ENCODE measurements around the gene VIL1. TPM values are rescaled to one million over a fixed set of nuclear protein-coding genes. Genes with fewer than 3 reads are reported as not detected.

The VIL1 gene
- total and polyA plus RNA-seq, 9 of the 15 experiments (the other 6 are each of a cell fraction or from before 2014, with no cell fraction given) = 0.51 to 2.7 (median 1.2) TPM

- H3K36me3 ChIP-seq (ENCODE audit: control insufficient read depth, insufficient read depth, low read length) = no peaks in the 10 kb centered on the region
- no peaks in the 10 kb centered on the region for H4K20me1 ChIP-seq (replicated peaks; ENCODE audit: control insufficient read depth, insufficient read depth, low read length)
- ATAC-seq (peak; percentile 40; the same call in 2 of the 3 replicates), DNase-seq (ENCODE audit: extremely low read depth in 1 of 4, low spot score in 3 of 4) (no peak), FAIRE-seq (no peak)
- no peaks in the 10 kb centered on the region for H3K27me3 ChIP-seq (ENCODE audit: control insufficient read depth in 2 of 2, insufficient read depth in 2 of 2, low read length in 2 of 2)
- H3K4me1 ChIP-seq (replicated peaks in 1 of 2; ENCODE audit: control insufficient read depth in 2 of 2, insufficient read depth in 2 of 2, low read length in 2 of 2) = peaks cover 0 to 2% of the 10 kb centered on the region in 2 experiments; a peak in 1 of 5 replicates
- in situ Hi-C loops (cut with MboI) = no loop called here
- 33% methylated on average over 4 of the region's 5 CpGs for WGBS (ENCODE audit: insufficient coverage, low coverage, missing lambda C conversion rate)
- no peak overlapping the region for H2AFZ ChIP-seq (ENCODE audit: low read depth, low read length)
- H3K27ac ChIP-seq (ENCODE audit: extremely low read depth, low read depth, low read length) = no peak overlapping the region
- H3K9ac ChIP-seq (ENCODE audit: insufficient read depth in 1 of 2, low read depth in 2 of 2, low read length in 2 of 2) = no peak overlapping the region
- no peaks in the 10 kb centered on the region for H3K9me3 ChIP-seq (replicated peaks; ENCODE audit: control insufficient read depth, insufficient read depth, low read depth, low read length)
- ChIA-PET POLR2A (no interaction called here), CTCF (ENCODE audit: low intra/inter-chr PET ratio) (no interaction called here)
- no peak overlapping the region for H3K4me3 ChIP-seq
- TF ChIP-seq PCBP2 (IDR thresholded peaks at IDR 0.05; ENCODE audit: low read depth, low read length, poor library complexity, severe bottlenecking) = no peak
- TF ChIP-seq ILF3 (IDR thresholded peaks at IDR 0.05; ENCODE audit: borderline replicate concordance) = no peak
- peak; percentile 23; the same call in 1 of the 2 replicates for TF ChIP-seq CTBP1 (IDR thresholded peaks at IDR 0.05; ENCODE audit: borderline replicate concordance)
- TF ChIP-seq PKNOX1 (IDR thresholded peaks at IDR 0.05) = peak; percentile 58
- BruUV-seq (replicated peaks) = no TSS peak
- no peak overlapping the region for H3K4me2 ChIP-seq (ENCODE audit: insufficient read depth, low read length)
- H3K9me1 ChIP-seq (ENCODE audit: control insufficient read depth, insufficient read depth, low read length) = no peaks in the 10 kb centered on the region
- no peaks in the 10 kb centered on the region for H3K79me2 ChIP-seq (ENCODE audit: control insufficient read depth, insufficient read depth, low read length)
- intact Hi-C loops (cut with micrococcal nuclease) = no loop called here
These were observed 40.9 kb upstream of the VIL1 start for GRCh38 chr2:218378053-218378452.

DNA sequence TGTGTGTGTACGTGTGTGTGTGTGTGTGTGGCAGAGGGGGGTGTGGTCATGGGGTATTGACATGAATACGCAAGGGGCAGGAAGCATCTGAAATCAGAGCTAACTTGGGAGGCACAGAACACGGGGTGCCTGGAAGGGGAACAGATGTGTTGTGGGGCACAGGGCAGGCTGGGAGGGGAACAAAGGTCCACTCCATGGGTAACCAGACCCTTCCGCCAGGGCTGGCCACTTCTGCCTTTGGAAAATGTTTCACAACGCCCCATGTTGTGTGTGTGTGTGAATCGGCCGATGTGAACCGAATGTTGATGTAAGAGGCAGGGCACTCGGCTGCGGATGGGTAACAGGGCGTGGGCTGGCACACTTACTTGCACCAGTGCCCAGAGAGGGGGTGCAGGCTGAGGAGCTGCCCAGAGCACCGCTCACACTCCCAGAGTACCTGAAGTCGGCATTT lies 37.0 kb upstream of the VIL1 start, which contains the start of gene SLC11A1:
TSS of gene SLC11A1 (plus strand) at position 358 of the 451 bp plus-strand sequence. CDS start 96 bp downstream, outside the sequence.
- Histone ChIP-seq H3K9me1 (ENCODE audit: control insufficient read depth, insufficient read depth, low read length) (no peaks in the 10 kb centered on the region), H3K9me3 (replicated peaks; ENCODE audit: control insufficient read depth, insufficient read depth, low read depth, low read length) (no peaks in the 10 kb centered on the region), H4K20me1 (replicated peaks; ENCODE audit: control insufficient read depth, insufficient read depth, low read length) (no peaks in the 10 kb centered on the region), H3K9ac (ENCODE audit: insufficient read depth in 1 of 2, low read depth in 2 of 2, low read length in 2 of 2) (peak within 1 kb of the TSS in 1 of 2 experiments; percentile 45; a peak in 2 of 4 replicates), H3K36me3 (ENCODE audit: control insufficient read depth, insufficient read depth, low read length) (no peaks in the 10 kb centered on the region), H3K4me3 (no peak within 1 kb of the TSS), H3K79me2 (ENCODE audit: control insufficient read depth, insufficient read depth, low read length) (no peaks in the 10 kb centered on the region), H3K27ac (ENCODE audit: extremely low read depth, low read depth, low read length) (no peak within 1 kb of the TSS), H2AFZ (ENCODE audit: low read depth, low read length) (no peak within 1 kb of the TSS), H3K4me1 (replicated peaks in 1 of 2; ENCODE audit: control insufficient read depth in 2 of 2, insufficient read depth in 2 of 2, low read length in 2 of 2) (peaks cover 3 to 5% of the 10 kb centered on the region in 2 experiments; a peak in 2 of 5 replicates), H3K27me3 (ENCODE audit: control insufficient read depth in 2 of 2, insufficient read depth in 2 of 2, low read length in 2 of 2) (no peaks in the 10 kb centered on the region), H3K4me2 (ENCODE audit: insufficient read depth, low read length) (no peak within 1 kb of the TSS)
- BruUV-seq (replicated peaks) = no TSS peak
- DNase-seq (ENCODE audit: extremely low read depth in 1 of 4, low spot score in 3 of 4) (no peak), ATAC-seq (no peak), FAIRE-seq (no peak)
- ChIA-PET CTCF (ENCODE audit: low intra/inter-chr PET ratio) (no interaction called here), POLR2A (no interaction called here)
- 40% methylated on average over 11 of the region's 13 CpGs for WGBS (ENCODE audit: insufficient coverage, low coverage, missing lambda C conversion rate)
- in situ Hi-C loops (cut with MboI) (no loop called here), intact Hi-C loops (cut with micrococcal nuclease) (no loop called here)
- no peak for TF ChIP-seq PTBP1 (IDR thresholded peaks at IDR 0.05; ENCODE audit: low read depth, low read length)
- TF ChIP-seq, protein P1, sequence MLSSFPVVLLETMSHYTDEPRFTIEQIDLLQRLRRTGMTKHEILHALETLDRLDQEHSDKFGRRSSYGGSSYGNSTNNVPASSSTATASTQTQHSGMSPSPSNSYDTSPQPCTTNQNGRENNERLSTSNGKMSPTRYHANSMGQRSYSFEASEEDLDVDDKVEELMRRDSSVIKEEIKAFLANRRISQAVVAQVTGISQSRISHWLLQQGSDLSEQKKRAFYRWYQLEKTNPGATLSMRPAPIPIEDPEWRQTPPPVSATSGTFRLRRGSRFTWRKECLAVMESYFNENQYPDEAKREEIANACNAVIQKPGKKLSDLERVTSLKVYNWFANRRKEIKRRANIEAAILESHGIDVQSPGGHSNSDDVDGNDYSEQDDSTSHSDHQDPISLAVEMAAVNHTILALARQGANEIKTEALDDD (IDR thresholded peaks at IDR 0.05) = no peak
- TF ChIP-seq, protein P2, sequence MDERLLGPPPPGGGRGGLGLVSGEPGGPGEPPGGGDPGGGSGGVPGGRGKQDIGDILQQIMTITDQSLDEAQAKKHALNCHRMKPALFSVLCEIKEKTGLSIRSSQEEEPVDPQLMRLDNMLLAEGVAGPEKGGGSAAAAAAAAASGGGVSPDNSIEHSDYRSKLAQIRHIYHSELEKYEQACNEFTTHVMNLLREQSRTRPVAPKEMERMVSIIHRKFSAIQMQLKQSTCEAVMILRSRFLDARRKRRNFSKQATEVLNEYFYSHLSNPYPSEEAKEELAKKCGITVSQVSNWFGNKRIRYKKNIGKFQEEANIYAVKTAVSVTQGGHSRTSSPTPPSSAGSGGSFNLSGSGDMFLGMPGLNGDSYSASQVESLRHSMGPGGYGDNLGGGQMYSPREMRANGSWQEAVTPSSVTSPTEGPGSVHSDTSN (CRISPR knock-in tag; IDR thresholded peaks at IDR 0.05; ENCODE audit: low read depth) = no peak
- TF ChIP-seq, protein P2 (tag; conservative IDR thresholded peaks at IDR 0.05; ENCODE audit: low read depth) = no peak
- no peak for TF ChIP-seq ZSCAN29 (IDR thresholded peaks at IDR 0.05)
- no peak for TF ChIP-seq ESRRA (IDR thresholded peaks at IDR 0.05; ENCODE audit: borderline replicate concordance, low read depth)
- no peak for TF ChIP-seq POU5F1 (IDR thresholded peaks at IDR 0.05; ENCODE audit: borderline replicate concordance, low read depth, low read length, partially characterized antibody)

All from K562 (cell line).